WTC11 (cell line): ENCODE data around the gene CARMIL1. TPM values are rescaled to one million over a fixed set of nuclear protein-coding genes. Genes with fewer than 3 reads are reported as not detected.

Experiments
- ATF1 ChIP-seq: sonication (generic); formaldehyde crosslinking; IDR thresholded peaks from 2 replicates; pipeline ENCODE4 v1.8.1; 2023; ENCODE audit warnings: mild to moderate bottlenecking, moderate library complexity, missing genetic modification reagents
- CREM ChIP-seq: sonication (generic); formaldehyde crosslinking; IDR thresholded peaks from 2 replicates; pipeline ENCODE4 v1.8.1; 2022; ENCODE audit warnings: mild to moderate bottlenecking, missing genetic modification reagents, moderate library complexity
- ETV6 ChIP-seq: sonication (generic); formaldehyde crosslinking; IDR thresholded peaks from 2 replicates; pipeline ENCODE4 v1.8.1; 2022; ENCODE audit warnings: mild to moderate bottlenecking, missing genetic modification reagents
- FOXP1 ChIP-seq: sonication (generic); formaldehyde crosslinking; IDR thresholded peaks from 2 replicates; pipeline ENCODE4 v1.8.0; 2022; ENCODE audit warnings: missing genetic modification reagents, mild to moderate bottlenecking, moderate library complexity, borderline replicate concordance
- GTF2I ChIP-seq: fragments of 250-450 bp; sonication (Bioruptor Pico); conservative IDR thresholded peaks from 2 replicates; pipeline ENCODE4 v1.4.0; 2021; ENCODE audit warnings: mild to moderate bottlenecking
- HMGA2 ChIP-seq: fragments of 250-450 bp; sonication (Bioruptor Pico); IDR thresholded peaks from 2 replicates; pipeline ENCODE4 v1.4.0; 2021; ENCODE audit warnings: mild to moderate bottlenecking, moderate library complexity
- NR2C2 ChIP-seq: sonication (generic); formaldehyde crosslinking; IDR thresholded peaks from 2 replicates; pipeline ENCODE4 v1.8.0; 2022; ENCODE audit warnings: mild to moderate bottlenecking, missing genetic modification reagents
- NR3C1 ChIP-seq: sonication (generic); formaldehyde crosslinking; conservative IDR thresholded peaks from 2 replicates; pipeline ENCODE4 v1.8.1; 2023; ENCODE audit warnings: low read depth, mild to moderate bottlenecking, missing genetic modification reagents
- SMAD3 ChIP-seq: sonication (generic); formaldehyde crosslinking; IDR thresholded peaks from 2 replicates; pipeline ENCODE4 v1.8.0; 2022; ENCODE audit warnings: missing genetic modification reagents, mild to moderate bottlenecking, borderline replicate concordance
- SP1 ChIP-seq: sonication (generic); formaldehyde crosslinking; conservative IDR thresholded peaks from 2 replicates; pipeline ENCODE4 v1.8.1; 2022; ENCODE audit warnings: missing genetic modification reagents
- TCF7 ChIP-seq: sonication (generic); formaldehyde crosslinking; IDR thresholded peaks from 2 replicates; pipeline ENCODE4 v1.8.0; 2022; ENCODE audit warnings: mild to moderate bottlenecking, low read depth, missing genetic modification reagents, moderate library complexity
- TEAD1 ChIP-seq: sonication (generic); formaldehyde crosslinking; IDR thresholded peaks from 2 replicates; pipeline ENCODE4 v1.8.0; 2022; ENCODE audit warnings: mild to moderate bottlenecking, missing genetic modification reagents
- TP53 ChIP-seq: sonication (generic); formaldehyde crosslinking; IDR thresholded peaks from 2 replicates; pipeline ENCODE4 v1.8.1; 2023; ENCODE audit warnings: mild to moderate bottlenecking, missing genetic modification reagents
- ZBTB21 ChIP-seq: sonication (generic); formaldehyde crosslinking; IDR thresholded peaks from 2 replicates; pipeline ENCODE4 v1.8.1; 2023; ENCODE audit warnings: mild to moderate bottlenecking, missing genetic modification reagents, borderline replicate concordance
- ZNF138 ChIP-seq: sonication (generic); formaldehyde crosslinking; conservative IDR thresholded peaks from 2 replicates; pipeline ENCODE4 v1.8.1; 2022; ENCODE audit warnings: mild to moderate bottlenecking, moderate library complexity, missing genetic modification reagents
- total RNA-seq: library from RNA; stranded (reverse); gene quantifications from 3 replicates; pipeline ENCODE4 v1.2.3, GENCODE V29; 2021
- TF ChIP-seq, protein P1 (sequence below): fragments of 250-450 bp; sonication (Bioruptor Pico); IDR thresholded peaks from 2 replicates; pipeline ENCODE4 v1.9.0; 2021; ENCODE audit warnings: mild to moderate bottlenecking, borderline replicate concordance
- TF ChIP-seq, protein P2 (sequence below): fragments of 250-450 bp; sonication (Bioruptor Pico); IDR thresholded peaks from 2 replicates; pipeline ENCODE4 v1.9.0; 2021; ENCODE audit warnings: moderate library complexity, mild to moderate bottlenecking, inconsistent platforms, borderline replicate concordance
- TF ChIP-seq, protein P3 (sequence below): sonication (generic); formaldehyde crosslinking; IDR thresholded peaks from 2 replicates; pipeline ENCODE4 v1.8.0; 2023; ENCODE audit warnings: missing genetic modification reagents
- TF ChIP-seq, protein P4 (sequence below): sonication (generic); formaldehyde crosslinking; IDR thresholded peaks from 2 replicates; pipeline ENCODE4 v1.8.0; 2022; ENCODE audit warnings: missing genetic modification reagents
- TF ChIP-seq, protein P5 (sequence below): sonication (generic); formaldehyde crosslinking; IDR thresholded peaks from 2 replicates; pipeline ENCODE4 v1.8.1; 2023; ENCODE audit warnings: mild to moderate bottlenecking, missing genetic modification reagents
- TF ChIP-seq, protein P6 (sequence below): fragments of 250-450 bp; sonication (Bioruptor Pico); conservative IDR thresholded peaks from 2 replicates; pipeline ENCODE4 v1.9.0; 2021; ENCODE audit warnings: mild to moderate bottlenecking
- TF ChIP-seq, protein P7 (sequence below): sonication (generic); formaldehyde crosslinking; conservative IDR thresholded peaks from 2 replicates; pipeline ENCODE4 v1.8.1; 2022; ENCODE audit warnings: mild to moderate bottlenecking, missing genetic modification reagents
- TF ChIP-seq, protein P8 (sequence below): sonication (generic); formaldehyde crosslinking; IDR thresholded peaks from 2 replicates; pipeline ENCODE4 v1.8.1; 2022; ENCODE audit warnings: missing genetic modification reagents, borderline replicate concordance

The CARMIL1 gene
- total RNA-seq, 1 experiment from 2014 or later = 36.2 TPM

DNA sequence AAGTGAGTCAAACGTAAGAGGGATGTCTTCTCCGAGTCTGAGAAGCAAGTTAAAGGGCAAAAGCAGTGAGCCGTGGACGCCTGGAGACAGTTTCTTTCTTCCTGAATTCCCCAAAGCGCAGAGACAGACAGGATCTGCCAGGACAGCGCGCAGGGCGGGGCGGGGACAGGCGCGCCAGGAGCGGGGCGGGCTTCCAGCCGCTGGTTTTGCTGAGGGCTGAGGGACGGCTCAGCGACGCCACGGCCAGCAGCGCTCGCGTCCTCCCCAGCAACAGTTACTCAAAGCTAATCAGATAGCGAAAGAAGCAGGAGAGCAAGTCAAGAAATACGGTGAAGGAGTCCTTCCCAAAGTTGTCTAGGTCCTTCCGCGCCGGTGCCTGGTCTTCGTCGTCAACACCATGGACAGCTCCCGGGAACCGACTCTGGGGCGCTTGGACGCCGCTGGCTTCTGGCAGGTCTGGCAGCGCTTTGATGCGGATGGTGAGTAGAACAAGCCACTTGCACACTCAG, 372.9 kb downstream of the CARMIL1 start, which contains the start of gene SCGN (continued):
- TF ChIP-seq, protein P1, sequence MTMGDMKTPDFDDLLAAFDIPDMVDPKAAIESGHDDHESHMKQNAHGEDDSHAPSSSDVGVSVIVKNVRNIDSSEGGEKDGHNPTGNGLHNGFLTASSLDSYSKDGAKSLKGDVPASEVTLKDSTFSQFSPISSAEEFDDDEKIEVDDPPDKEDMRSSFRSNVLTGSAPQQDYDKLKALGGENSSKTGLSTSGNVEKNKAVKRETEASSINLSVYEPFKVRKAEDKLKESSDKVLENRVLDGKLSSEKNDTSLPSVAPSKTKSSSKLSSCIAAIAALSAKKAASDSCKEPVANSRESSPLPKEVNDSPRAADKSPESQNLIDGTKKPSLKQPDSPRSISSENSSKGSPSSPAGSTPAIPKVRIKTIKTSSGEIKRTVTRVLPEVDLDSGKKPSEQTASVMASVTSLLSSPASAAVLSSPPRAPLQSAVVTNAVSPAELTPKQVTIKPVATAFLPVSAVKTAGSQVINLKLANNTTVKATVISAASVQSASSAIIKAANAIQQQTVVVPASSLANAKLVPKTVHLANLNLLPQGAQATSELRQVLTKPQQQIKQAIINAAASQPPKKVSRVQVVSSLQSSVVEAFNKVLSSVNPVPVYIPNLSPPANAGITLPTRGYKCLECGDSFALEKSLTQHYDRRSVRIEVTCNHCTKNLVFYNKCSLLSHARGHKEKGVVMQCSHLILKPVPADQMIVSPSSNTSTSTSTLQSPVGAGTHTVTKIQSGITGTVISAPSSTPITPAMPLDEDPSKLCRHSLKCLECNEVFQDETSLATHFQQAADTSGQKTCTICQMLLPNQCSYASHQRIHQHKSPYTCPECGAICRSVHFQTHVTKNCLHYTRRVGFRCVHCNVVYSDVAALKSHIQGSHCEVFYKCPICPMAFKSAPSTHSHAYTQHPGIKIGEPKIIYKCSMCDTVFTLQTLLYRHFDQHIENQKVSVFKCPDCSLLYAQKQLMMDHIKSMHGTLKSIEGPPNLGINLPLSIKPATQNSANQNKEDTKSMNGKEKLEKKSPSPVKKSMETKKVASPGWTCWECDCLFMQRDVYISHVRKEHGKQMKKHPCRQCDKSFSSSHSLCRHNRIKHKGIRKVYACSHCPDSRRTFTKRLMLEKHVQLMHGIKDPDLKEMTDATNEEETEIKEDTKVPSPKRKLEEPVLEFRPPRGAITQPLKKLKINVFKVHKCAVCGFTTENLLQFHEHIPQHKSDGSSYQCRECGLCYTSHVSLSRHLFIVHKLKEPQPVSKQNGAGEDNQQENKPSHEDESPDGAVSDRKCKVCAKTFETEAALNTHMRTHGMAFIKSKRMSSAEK = no peak
- TF ChIP-seq NR2C2 (CRISPR knock-in tag) (0 out of 2 replicates have a peak, but pooled peaks have one; percentile 43), HMGA2 (CRISPR knock-in tag) (no peak), GTF2I (CRISPR knock-in tag) (no peak), NR3C1 (no peak), TP53 (peak; percentile 81; the same call in 1 of the 2 replicates), SMAD3 (CRISPR knock-in tag) (peak; percentile 94), TEAD1 (peak; percentile 94), ETV6 (CRISPR knock-in tag) (peak; percentile 92; the same call in 1 of the 2 replicates), TCF7 (CRISPR knock-in tag) (peak; percentile 83; the same call in 1 of the 2 replicates), SP1 (peak; percentile 72), ZBTB21 (CRISPR knock-in tag) (peak; percentile 75), ATF1 (CRISPR knock-in tag) (0 out of 2 replicates have a peak, but pooled peaks have one; percentile 22), FOXP1 (CRISPR knock-in tag) (peak; percentile 96), CREM (CRISPR knock-in tag) (peak; percentile 81), ZNF138 (CRISPR knock-in tag) (0 out of 2 replicates have a peak, but pooled peaks have one; percentile 43)
- TF ChIP-seq, protein P2, sequence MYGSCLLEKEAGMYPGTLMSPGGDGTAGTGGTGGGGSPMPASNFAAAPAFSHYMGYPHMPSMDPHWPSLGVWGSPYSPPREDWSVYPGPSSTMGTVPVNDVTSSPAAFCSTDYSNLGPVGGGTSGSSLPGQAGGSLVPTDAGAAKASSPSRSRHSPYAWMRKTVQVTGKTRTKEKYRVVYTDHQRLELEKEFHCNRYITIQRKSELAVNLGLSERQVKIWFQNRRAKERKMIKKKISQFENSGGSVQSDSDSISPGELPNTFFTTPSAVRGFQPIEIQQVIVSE (CRISPR knock-in tag) = no peak
- TF ChIP-seq, protein P3, sequence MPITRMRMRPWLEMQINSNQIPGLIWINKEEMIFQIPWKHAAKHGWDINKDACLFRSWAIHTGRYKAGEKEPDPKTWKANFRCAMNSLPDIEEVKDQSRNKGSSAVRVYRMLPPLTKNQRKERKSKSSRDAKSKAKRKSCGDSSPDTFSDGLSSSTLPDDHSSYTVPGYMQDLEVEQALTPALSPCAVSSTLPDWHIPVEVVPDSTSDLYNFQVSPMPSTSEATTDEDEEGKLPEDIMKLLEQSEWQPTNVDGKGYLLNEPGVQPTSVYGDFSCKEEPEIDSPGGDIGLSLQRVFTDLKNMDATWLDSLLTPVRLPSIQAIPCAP = peak; percentile 92
- TF ChIP-seq, protein P4, sequence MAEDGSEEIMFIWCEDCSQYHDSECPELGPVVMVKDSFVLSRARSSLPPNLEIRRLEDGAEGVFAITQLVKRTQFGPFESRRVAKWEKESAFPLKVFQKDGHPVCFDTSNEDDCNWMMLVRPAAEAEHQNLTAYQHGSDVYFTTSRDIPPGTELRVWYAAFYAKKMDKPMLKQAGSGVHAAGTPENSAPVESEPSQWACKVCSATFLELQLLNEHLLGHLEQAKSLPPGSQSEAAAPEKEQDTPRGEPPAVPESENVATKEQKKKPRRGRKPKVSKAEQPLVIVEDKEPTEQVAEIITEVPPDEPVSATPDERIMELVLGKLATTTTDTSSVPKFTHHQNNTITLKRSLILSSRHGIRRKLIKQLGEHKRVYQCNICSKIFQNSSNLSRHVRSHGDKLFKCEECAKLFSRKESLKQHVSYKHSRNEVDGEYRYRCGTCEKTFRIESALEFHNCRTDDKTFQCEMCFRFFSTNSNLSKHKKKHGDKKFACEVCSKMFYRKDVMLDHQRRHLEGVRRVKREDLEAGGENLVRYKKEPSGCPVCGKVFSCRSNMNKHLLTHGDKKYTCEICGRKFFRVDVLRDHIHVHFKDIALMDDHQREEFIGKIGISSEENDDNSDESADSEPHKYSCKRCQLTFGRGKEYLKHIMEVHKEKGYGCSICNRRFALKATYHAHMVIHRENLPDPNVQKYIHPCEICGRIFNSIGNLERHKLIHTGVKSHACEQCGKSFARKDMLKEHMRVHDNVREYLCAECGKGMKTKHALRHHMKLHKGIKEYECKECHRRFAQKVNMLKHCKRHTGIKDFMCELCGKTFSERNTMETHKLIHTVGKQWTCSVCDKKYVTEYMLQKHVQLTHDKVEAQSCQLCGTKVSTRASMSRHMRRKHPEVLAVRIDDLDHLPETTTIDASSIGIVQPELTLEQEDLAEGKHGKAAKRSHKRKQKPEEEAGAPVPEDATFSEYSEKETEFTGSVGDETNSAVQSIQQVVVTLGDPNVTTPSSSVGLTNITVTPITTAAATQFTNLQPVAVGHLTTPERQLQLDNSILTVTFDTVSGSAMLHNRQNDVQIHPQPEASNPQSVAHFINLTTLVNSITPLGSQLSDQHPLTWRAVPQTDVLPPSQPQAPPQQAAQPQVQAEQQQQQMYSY (CRISPR knock-in tag) = no peak
- TF ChIP-seq, protein P5, sequence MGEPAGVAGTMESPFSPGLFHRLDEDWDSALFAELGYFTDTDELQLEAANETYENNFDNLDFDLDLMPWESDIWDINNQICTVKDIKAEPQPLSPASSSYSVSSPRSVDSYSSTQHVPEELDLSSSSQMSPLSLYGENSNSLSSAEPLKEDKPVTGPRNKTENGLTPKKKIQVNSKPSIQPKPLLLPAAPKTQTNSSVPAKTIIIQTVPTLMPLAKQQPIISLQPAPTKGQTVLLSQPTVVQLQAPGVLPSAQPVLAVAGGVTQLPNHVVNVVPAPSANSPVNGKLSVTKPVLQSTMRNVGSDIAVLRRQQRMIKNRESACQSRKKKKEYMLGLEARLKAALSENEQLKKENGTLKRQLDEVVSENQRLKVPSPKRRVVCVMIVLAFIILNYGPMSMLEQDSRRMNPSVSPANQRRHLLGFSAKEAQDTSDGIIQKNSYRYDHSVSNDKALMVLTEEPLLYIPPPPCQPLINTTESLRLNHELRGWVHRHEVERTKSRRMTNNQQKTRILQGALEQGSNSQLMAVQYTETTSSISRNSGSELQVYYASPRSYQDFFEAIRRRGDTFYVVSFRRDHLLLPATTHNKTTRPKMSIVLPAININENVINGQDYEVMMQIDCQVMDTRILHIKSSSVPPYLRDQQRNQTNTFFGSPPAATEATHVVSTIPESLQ (CRISPR knock-in tag) = no peak
- TF ChIP-seq, protein P6, sequence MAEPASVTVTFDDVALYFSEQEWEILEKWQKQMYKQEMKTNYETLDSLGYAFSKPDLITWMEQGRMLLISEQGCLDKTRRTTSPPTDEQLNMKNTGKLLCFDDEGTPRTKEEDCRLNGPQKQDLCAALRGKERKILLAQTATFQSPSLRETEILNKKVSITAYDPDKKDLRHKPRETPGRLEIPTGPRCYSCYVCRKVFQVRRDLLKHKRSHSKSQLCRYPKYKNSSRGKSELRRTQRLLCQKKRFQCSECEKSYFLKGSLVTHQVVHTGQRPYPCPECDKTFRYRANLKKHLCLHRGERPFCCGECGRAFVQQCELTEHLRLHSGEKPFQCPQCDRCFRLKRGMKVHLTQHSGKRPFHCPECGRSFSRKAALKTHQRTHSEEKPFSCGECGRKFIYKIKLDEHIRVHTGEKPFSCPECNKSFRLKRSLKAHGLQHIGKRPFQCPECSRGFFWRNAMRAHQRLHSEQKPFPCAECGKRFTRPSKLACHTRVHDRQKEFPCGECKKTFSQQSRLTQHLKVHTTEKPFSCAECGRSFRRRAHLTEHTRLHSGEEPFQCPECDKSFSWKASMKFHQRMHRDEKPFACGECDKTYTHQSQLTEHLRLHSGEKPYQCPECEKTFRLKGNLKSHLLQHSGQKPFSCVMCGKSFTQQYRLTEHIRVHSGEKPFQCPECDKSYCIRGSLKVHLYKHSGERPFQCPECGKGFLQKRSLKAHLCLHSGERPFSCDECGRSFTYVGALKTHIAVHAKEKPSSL (CRISPR knock-in tag) = no peak
- TF ChIP-seq, protein P7, sequence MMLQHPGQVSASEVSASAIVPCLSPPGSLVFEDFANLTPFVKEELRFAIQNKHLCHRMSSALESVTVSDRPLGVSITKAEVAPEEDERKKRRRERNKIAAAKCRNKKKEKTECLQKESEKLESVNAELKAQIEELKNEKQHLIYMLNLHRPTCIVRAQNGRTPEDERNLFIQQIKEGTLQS (CRISPR knock-in tag) = no peak
- TF ChIP-seq, protein P8, sequence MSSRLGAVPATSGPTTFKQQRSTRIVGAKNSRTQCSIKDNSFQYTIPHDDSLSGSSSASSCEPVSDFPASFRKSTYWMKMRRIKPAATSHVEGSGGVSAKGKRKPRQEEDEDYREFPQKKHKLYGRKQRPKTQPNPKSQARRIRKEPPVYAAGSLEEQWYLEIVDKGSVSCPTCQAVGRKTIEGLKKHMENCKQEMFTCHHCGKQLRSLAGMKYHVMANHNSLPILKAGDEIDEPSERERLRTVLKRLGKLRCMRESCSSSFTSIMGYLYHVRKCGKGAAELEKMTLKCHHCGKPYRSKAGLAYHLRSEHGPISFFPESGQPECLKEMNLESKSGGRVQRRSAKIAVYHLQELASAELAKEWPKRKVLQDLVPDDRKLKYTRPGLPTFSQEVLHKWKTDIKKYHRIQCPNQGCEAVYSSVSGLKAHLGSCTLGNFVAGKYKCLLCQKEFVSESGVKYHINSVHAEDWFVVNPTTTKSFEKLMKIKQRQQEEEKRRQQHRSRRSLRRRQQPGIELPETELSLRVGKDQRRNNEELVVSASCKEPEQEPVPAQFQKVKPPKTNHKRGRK (CRISPR knock-in tag) = peak; percentile 82; the same call in 1 of the 2 replicates
